Uterus (tissue), 4 donors: Measurements from ENCODE around the gene INPP5A. TPM values are rescaled to one million over a fixed set of nuclear protein-coding genes. Genes with fewer than 3 reads are reported as not detected.

Source experiments
- DNase-seq, 2 donors: peaks; one replicate each; pipeline ENCODE4 v3.0.0-alpha.2; 2019 to 2020
- H3K27ac ChIP-seq, 2 donors: fragments of 200-600 bp; sonication (generic); 1 replicate in 1 of 2; 2 replicates in 1 of 2; pipeline ENCODE4 v1.5.1; 2016 to 2018
- H3K27me3 ChIP-seq, 2 donors: fragments of 200-600 bp; sonication (generic); one replicate each; pipeline ENCODE4 v1.5.1; 2018 to 2019; ENCODE audit warnings: control low read depth in 1 of 2
- H3K36me3 ChIP-seq, 2 donors: fragments of 200-600 bp; sonication (generic); one replicate each; pipeline ENCODE4 v1.5.1; 2019; ENCODE audit warnings: control low read depth in 1 of 2
- H3K4me1 ChIP-seq, 2 donors: fragments of 200-600 bp; sonication (generic); one replicate each; pipeline ENCODE4 v1.5.1; 2018 to 2019; ENCODE audit warnings: control low read depth in 1 of 2
- H3K4me3 ChIP-seq, 2 donors: fragments of 200-600 bp; sonication (generic); 1 replicate in 1 of 2; 2 replicates in 1 of 2; pipeline ENCODE4 v1.5.1; 2018 to 2019; ENCODE audit warnings: mild to moderate bottlenecking in 1 of 2
- H3K9me3 ChIP-seq, 2 donors: fragments of 200-600 bp; sonication (generic); one replicate each; pipeline ENCODE4 v1.5.1; 2019; ENCODE audit warnings: control low read depth in 1 of 2
- CTCF ChIP-seq, 4 experiments: fragments of 200-600 bp in 2 of 4; fragments of 450-650 bp in 2 of 4; sonication (generic) in 2 of 4; IDR thresholded peaks; one replicate each; pipeline ENCODE4 v1.5.1; 2016 to 2019; ENCODE audit warnings: antibody characterized with exemption in 4 of 4, mild to moderate bottlenecking in 2 of 4, moderate library complexity in 1 of 4
- POLR2A ChIP-seq, 2 donors: fragments of 450-650 bp; IDR thresholded peaks; one replicate each; pipeline ENCODE4 v1.6.1; 2016; ENCODE audit warnings: antibody characterized with exemption in 2 of 2, mild to moderate bottlenecking in 1 of 2, moderate library complexity in 1 of 2
- intact Hi-C: fragments of 100-400 bp; cut with DNase I; formaldehyde crosslinking; loops from one replicate; pipeline ENCODE4 v1.15.1; 2023; ENCODE audit warnings: low total_unique reads
- total RNA-seq, 4 donors: library from RNA; depleted of rRNA in 3 of 4; stranded (reverse); fragments of >200 nt in 3 of 4; gene quantifications; one replicate each; pipeline versions ENCODE4 v1.1.0 to v1.2.4, GENCODE V29; 2014 to 2023
- donor health status: DM: yes; HTN: yes; CAD: no.

Gene INPP5A
- total RNA-seq, 4 donors from 2014 or later, result 22.5 to 160 (median 93.2) TPM

- intact Hi-C loops, result no loop called here
- DNase-seq, result peak; percentile 72 to 81
- Histone ChIP-seq H3K36me3 (no peaks in the 10 kb centered on the region), H3K27ac (peak overlapping the region; percentile 66 to 84), H3K4me1 (peaks cover 12 to 15% of the 10 kb centered on the region in 2 donors), H3K9me3 (no peaks in the 10 kb centered on the region), H3K27me3 (no peaks in the 10 kb centered on the region), H3K4me3 (no peak overlapping the region)
- TF ChIP-seq CTCF (IDR thresholded peaks at IDR 0.05) (no peak), POLR2A (IDR thresholded peaks at IDR 0.05) (no peak)
Measured at GRCh38 chr10:132492323-132493025, 45.1 kb upstream of the INPP5A start.

- Histone ChIP-seq H3K27ac (peak overlapping the region; percentile 66 to 84), H3K4me1 (peaks cover 12 to 15% of the 10 kb centered on the region in 2 donors), H3K4me3 (no peak overlapping the region), H3K27me3 (no peaks in the 10 kb centered on the region), H3K36me3 (no peaks in the 10 kb centered on the region), H3K9me3 (no peaks in the 10 kb centered on the region)
- no peak for TF ChIP-seq POLR2A (IDR thresholded peaks at IDR 0.05)
- TF ChIP-seq CTCF (IDR thresholded peaks at IDR 0.05), result no peak
- peak; percentile 13 to 23 for DNase-seq
- intact Hi-C loops, result no loop called here
Measured at GRCh38 chr10:132493246-132493755, 44.3 kb upstream of the INPP5A start.

GRCh38 chr10:132493756-132494290 is 43.8 kb upstream of the INPP5A start:
- peak overlapping the region; percentile 66 to 84 for H3K27ac ChIP-seq
- TF ChIP-seq CTCF (IDR thresholded peaks at IDR 0.05) (no peak), POLR2A (IDR thresholded peaks at IDR 0.05) (no peak)
- no peaks in the 10 kb centered on the region for H3K27me3 ChIP-seq
- no peaks in the 10 kb centered on the region for H3K9me3 ChIP-seq
- intact Hi-C loops, result no loop called here
- peaks cover 12 to 15% of the 10 kb centered on the region in 2 donors for H3K4me1 ChIP-seq
- peak; percentile 18 to 21 for DNase-seq
- no peaks in the 10 kb centered on the region for H3K36me3 ChIP-seq
- H3K4me3 ChIP-seq, result no peak overlapping the region

GRCh38 chr10:132494866-132495630 is 42.5 kb upstream of the INPP5A start:
- H3K36me3 ChIP-seq, result no peaks in the 10 kb centered on the region
- H3K27me3 ChIP-seq, result no peaks in the 10 kb centered on the region
- no peak for TF ChIP-seq POLR2A (IDR thresholded peaks at IDR 0.05)
- no peak for TF ChIP-seq CTCF (IDR thresholded peaks at IDR 0.05)
- peak overlapping the region; percentile 66 to 84 for H3K27ac ChIP-seq
- DNase-seq, result peak; percentile 15 to 17
- peaks cover 12 to 15% of the 10 kb centered on the region in 2 donors for H3K4me1 ChIP-seq
- intact Hi-C loops, result no loop called here
- H3K4me3 ChIP-seq, result no peak overlapping the region
- H3K9me3 ChIP-seq, result no peaks in the 10 kb centered on the region
